SK-N-MC (cell line): ENCODE results near the gene AKIRIN1.

ENCODE experiments used
- EZH2 ChIP-seq: fragments of 200-600 bp; sonication (generic); IDR thresholded peaks from one replicate; pipeline ENCODE4 v1.6.1; 2017; ENCODE audit warnings: antibody characterized with exemption
- POLR2AphosphoS5 ChIP-seq: IDR thresholded peaks from 2 replicates; pipeline ENCODE4 v1.6.1; 2012; ENCODE audit warnings: mild to moderate bottlenecking, low read depth, low read length, borderline replicate concordance

- TF ChIP-seq EZH2 (no peak), POLR2AphosphoS5 (no peak)
Observed at GRCh38 chr1:39026866-39027507, 35.9 kb downstream of the AKIRIN1 start.
